ENCODE measurements around the gene MICA. TPM values are rescaled to one million over a fixed set of nuclear protein-coding genes. Genes with fewer than 3 reads are reported as not detected.

MICA gene
- total and polyA plus RNA-seq, 9 of the 15 experiments (the other 6 are each of a cell fraction or from before 2014, with no cell fraction given), result 11.8 to 24.6 (median 16.7) TPM

- H3K36me3 ChIP-seq (ENCODE audit: control insufficient read depth, insufficient read depth, low read length), result no peaks in the 10 kb centered on the region
- FAIRE-seq (no peak), DNase-seq (ENCODE audit: extremely low read depth in 1 of 4, low spot score in 3 of 4) (peak in 1 of 4 experiments; percentile 68), ATAC-seq (peak; percentile 2; the same call in 1 of the 3 replicates)
- H4K20me1 ChIP-seq (replicated peaks; ENCODE audit: control insufficient read depth, insufficient read depth, low read length), result no peaks in the 10 kb centered on the region; the same call in 1 of the 2 replicates
- in situ Hi-C loops (cut with MboI) (loop anchor here (5.0 kb wide), 2 partner anchors 41 to 201 kb away; no protein-coding TSS in a partner anchor), intact Hi-C loops (cut with micrococcal nuclease) (no loop called here)
- no peaks in the 10 kb centered on the region for H3K9me3 ChIP-seq (replicated peaks; ENCODE audit: control insufficient read depth, insufficient read depth, low read depth, low read length)
- no TSS peak for BruUV-seq (replicated peaks)
- peaks cover 34 to 35% of the 10 kb centered on the region in 2 experiments for H3K4me1 ChIP-seq (replicated peaks in 1 of 2; ENCODE audit: control insufficient read depth in 2 of 2, insufficient read depth in 2 of 2, low read length in 2 of 2)
- H3K4me2 ChIP-seq (ENCODE audit: insufficient read depth, low read length), result peak overlapping the region; percentile 81
- peak overlapping the region in 1 of 2 experiments; percentile 81; a peak in 2 of 4 replicates for H3K9ac ChIP-seq (ENCODE audit: insufficient read depth in 1 of 2, low read depth in 2 of 2, low read length in 2 of 2)
- WGBS (ENCODE audit: insufficient coverage, low coverage, missing lambda C conversion rate), result 7% methylated on average over 4 of the region's 4 CpGs
- H3K27ac ChIP-seq (ENCODE audit: extremely low read depth, low read depth, low read length), result peak overlapping the region; percentile 87
- H3K4me3 ChIP-seq, result peak overlapping the region; percentile 51
- no peak overlapping the region for H2AFZ ChIP-seq (ENCODE audit: low read depth, low read length)
- no peaks in the 10 kb centered on the region for H3K27me3 ChIP-seq (ENCODE audit: control insufficient read depth in 2 of 2, insufficient read depth in 2 of 2, low read length in 2 of 2)
- POLR2A ChIA-PET, result interaction anchor here (0.6 to 2.7 kb wide), 8 partner anchors 11 to 830 kb away, joined by 3 to 8 read pairs (median 4); partner anchors contain the start of gene ABCF1
- H3K9me1 ChIP-seq (ENCODE audit: control insufficient read depth, insufficient read depth, low read length), result no peaks in the 10 kb centered on the region
- H3K79me2 ChIP-seq (ENCODE audit: control insufficient read depth, insufficient read depth, low read length), result peaks cover 52% of the 10 kb centered on the region
- CTCF ChIA-PET (ENCODE audit: low intra/inter-chr PET ratio), result interaction anchor here (2.6 kb wide), 1 partner anchor 195 kb away, joined by 7 read pairs; no protein-coding TSS in a partner anchor
- no peak for TF ChIP-seq PPARD (CRISPR knock-in tag; IDR thresholded peaks at IDR 0.05)
- no peak for TF ChIP-seq ZBTB8A (IDR thresholded peaks at IDR 0.05; ENCODE audit: partially characterized antibody)
- TF ChIP-seq GTF3C2 (IDR thresholded peaks at IDR 0.05; ENCODE audit: borderline replicate concordance, extremely low read depth, insufficient read length), result no peak
- no peak for TF ChIP-seq SRSF9 (IDR thresholded peaks at IDR 0.05; ENCODE audit: borderline replicate concordance, low read depth, low read length)
- TF ChIP-seq, protein P1, sequence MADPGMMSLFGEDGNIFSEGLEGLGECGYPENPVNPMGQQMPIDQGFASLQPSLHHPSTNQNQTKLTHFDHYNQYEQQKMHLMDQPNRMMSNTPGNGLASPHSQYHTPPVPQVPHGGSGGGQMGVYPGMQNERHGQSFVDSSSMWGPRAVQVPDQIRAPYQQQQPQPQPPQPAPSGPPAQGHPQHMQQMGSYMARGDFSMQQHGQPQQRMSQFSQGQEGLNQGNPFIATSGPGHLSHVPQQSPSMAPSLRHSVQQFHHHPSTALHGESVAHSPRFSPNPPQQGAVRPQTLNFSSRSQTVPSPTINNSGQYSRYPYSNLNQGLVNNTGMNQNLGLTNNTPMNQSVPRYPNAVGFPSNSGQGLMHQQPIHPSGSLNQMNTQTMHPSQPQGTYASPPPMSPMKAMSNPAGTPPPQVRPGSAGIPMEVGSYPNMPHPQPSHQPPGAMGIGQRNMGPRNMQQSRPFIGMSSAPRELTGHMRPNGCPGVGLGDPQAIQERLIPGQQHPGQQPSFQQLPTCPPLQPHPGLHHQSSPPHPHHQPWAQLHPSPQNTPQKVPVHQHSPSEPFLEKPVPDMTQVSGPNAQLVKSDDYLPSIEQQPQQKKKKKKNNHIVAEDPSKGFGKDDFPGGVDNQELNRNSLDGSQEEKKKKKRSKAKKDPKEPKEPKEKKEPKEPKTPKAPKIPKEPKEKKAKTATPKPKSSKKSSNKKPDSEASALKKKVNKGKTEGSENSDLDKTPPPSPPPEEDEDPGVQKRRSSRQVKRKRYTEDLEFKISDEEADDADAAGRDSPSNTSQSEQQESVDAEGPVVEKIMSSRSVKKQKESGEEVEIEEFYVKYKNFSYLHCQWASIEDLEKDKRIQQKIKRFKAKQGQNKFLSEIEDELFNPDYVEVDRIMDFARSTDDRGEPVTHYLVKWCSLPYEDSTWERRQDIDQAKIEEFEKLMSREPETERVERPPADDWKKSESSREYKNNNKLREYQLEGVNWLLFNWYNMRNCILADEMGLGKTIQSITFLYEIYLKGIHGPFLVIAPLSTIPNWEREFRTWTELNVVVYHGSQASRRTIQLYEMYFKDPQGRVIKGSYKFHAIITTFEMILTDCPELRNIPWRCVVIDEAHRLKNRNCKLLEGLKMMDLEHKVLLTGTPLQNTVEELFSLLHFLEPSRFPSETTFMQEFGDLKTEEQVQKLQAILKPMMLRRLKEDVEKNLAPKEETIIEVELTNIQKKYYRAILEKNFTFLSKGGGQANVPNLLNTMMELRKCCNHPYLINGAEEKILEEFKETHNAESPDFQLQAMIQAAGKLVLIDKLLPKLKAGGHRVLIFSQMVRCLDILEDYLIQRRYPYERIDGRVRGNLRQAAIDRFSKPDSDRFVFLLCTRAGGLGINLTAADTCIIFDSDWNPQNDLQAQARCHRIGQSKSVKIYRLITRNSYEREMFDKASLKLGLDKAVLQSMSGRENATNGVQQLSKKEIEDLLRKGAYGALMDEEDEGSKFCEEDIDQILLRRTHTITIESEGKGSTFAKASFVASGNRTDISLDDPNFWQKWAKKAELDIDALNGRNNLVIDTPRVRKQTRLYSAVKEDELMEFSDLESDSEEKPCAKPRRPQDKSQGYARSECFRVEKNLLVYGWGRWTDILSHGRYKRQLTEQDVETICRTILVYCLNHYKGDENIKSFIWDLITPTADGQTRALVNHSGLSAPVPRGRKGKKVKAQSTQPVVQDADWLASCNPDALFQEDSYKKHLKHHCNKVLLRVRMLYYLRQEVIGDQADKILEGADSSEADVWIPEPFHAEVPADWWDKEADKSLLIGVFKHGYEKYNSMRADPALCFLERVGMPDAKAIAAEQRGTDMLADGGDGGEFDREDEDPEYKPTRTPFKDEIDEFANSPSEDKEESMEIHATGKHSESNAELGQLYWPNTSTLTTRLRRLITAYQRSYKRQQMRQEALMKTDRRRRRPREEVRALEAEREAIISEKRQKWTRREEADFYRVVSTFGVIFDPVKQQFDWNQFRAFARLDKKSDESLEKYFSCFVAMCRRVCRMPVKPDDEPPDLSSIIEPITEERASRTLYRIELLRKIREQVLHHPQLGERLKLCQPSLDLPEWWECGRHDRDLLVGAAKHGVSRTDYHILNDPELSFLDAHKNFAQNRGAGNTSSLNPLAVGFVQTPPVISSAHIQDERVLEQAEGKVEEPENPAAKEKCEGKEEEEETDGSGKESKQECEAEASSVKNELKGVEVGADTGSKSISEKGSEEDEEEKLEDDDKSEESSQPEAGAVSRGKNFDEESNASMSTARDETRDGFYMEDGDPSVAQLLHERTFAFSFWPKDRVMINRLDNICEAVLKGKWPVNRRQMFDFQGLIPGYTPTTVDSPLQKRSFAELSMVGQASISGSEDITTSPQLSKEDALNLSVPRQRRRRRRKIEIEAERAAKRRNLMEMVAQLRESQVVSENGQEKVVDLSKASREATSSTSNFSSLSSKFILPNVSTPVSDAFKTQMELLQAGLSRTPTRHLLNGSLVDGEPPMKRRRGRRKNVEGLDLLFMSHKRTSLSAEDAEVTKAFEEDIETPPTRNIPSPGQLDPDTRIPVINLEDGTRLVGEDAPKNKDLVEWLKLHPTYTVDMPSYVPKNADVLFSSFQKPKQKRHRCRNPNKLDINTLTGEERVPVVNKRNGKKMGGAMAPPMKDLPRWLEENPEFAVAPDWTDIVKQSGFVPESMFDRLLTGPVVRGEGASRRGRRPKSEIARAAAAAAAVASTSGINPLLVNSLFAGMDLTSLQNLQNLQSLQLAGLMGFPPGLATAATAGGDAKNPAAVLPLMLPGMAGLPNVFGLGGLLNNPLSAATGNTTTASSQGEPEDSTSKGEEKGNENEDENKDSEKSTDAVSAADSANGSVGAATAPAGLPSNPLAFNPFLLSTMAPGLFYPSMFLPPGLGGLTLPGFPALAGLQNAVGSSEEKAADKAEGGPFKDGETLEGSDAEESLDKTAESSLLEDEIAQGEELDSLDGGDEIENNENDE (IDR thresholded peaks at IDR 0.05; ENCODE audit: low read depth, low read length), result no peak
- TF ChIP-seq ZNF212 (CRISPR knock-in tag; IDR thresholded peaks at IDR 0.05), result no peak
- no peak for TF ChIP-seq JUN (IDR thresholded peaks at IDR 0.05; ENCODE audit: borderline replicate concordance, low read depth, low read length)
- no peak for TF ChIP-seq JUN (CRISPR knock-in tag; IDR thresholded peaks at IDR 0.05; ENCODE audit: borderline replicate concordance)
Observed at GRCh38 chr6:31401403-31401802, 2.0 kb upstream of the MICA start.
